Measurements from ENCODE around the gene CNTD1. TPM values are rescaled to one million over a fixed set of nuclear protein-coding genes. Genes with fewer than 3 reads are reported as not detected.

The CNTD1 gene
- total RNA-seq, 1 experiment from 2014 or later: not detected

- Histone ChIP-seq H3K9me3 (no peaks in the 10 kb centered on the region), H3K4me3 (no peak overlapping the region), H3K36me3 (peaks cover 17% of the 10 kb centered on the region), H3K27me3 (no peaks in the 10 kb centered on the region)
- no peak for DNase-seq
These were observed 6.1 kb upstream of the CNTD1 start for GRCh38 chr17:42792545-42792944.

GRCh38 chr17:42795061-42795460, 3.6 kb upstream of the CNTD1 start:
- H3K27me3 ChIP-seq: no peaks in the 10 kb centered on the region
- H3K36me3 ChIP-seq: peaks cover 17% of the 10 kb centered on the region

GRCh38 chr17:42795465-42795864, 3.2 kb upstream of the CNTD1 start:
- Histone ChIP-seq H3K36me3 (peaks cover 17% of the 10 kb centered on the region), H3K4me3 (no peak overlapping the region), H3K9me3 (no peaks in the 10 kb centered on the region), H3K27me3 (no peaks in the 10 kb centered on the region)
- no peak for DNase-seq

More at GRCh38 chr17:42795061-42795460, 3.6 kb upstream of the CNTD1 start:
- no peak for DNase-seq
- H3K9me3 ChIP-seq: no peaks in the 10 kb centered on the region
- no peak overlapping the region for H3K4me3 ChIP-seq

- Histone ChIP-seq H3K4me3 (no peak overlapping the region), H3K36me3 (peaks cover 17% of the 10 kb centered on the region), H3K27me3 (no peaks in the 10 kb centered on the region), H3K9me3 (no peaks in the 10 kb centered on the region)
- no peak for DNase-seq
These were observed 2.4 kb upstream of the CNTD1 start for GRCh38 chr17:42796066-42796758.

GRCh38 chr17:42797067-42798007, 1.3 kb upstream of the CNTD1 start:
- Histone ChIP-seq H3K36me3 (peaks cover 17% of the 10 kb centered on the region), H3K27me3 (0 out of 2 replicates have a peak, but pooled peaks cover 3% of the 10 kb centered on the region), H3K9me3 (no peaks in the 10 kb centered on the region), H3K4me3 (peak overlapping the region; percentile 95)
- DNase-seq: no peak

- no peaks in the 10 kb centered on the region for H3K9me3 ChIP-seq
- 0 out of 2 replicates have a peak, but pooled peaks cover 3% of the 10 kb centered on the region for H3K27me3 ChIP-seq
- peaks cover 17% of the 10 kb centered on the region for H3K36me3 ChIP-seq
- no peak for DNase-seq
- peak overlapping the region; percentile 95 for H3K4me3 ChIP-seq
These were observed 664 bp upstream of the CNTD1 start for GRCh38 chr17:42798011-42798382.

GRCh38 chr17:42803074-42803883, 4.6 kb downstream of the CNTD1 start:
- no peaks in the 10 kb centered on the region; the same call in 1 of the 2 replicates for H3K36me3 ChIP-seq
- H3K9me3 ChIP-seq: no peaks in the 10 kb centered on the region
- no peak overlapping the region for H3K4me3 ChIP-seq
- H3K27me3 ChIP-seq: 0 out of 2 replicates have a peak, but pooled peaks cover 3% of the 10 kb centered on the region
- peak; percentile 78 for DNase-seq

GRCh38 chr17:42804918-42805367, 6.3 kb downstream of the CNTD1 start:
- no peaks in the 10 kb centered on the region for H3K9me3 ChIP-seq
- H3K27me3 ChIP-seq: 0 out of 2 replicates have a peak, but pooled peaks cover 3% of the 10 kb centered on the region
- DNase-seq: no peak

GRCh38 chr17:42806249-42806648, 7.6 kb downstream of the CNTD1 start:
- peaks cover 10% of the 10 kb centered on the region for H3K36me3 ChIP-seq
- no peaks in the 10 kb centered on the region for H3K9me3 ChIP-seq
- H3K27me3 ChIP-seq: 0 out of 2 replicates have a peak, but pooled peaks cover 3% of the 10 kb centered on the region
- DNase-seq: no peak
- H3K4me3 ChIP-seq: no peak overlapping the region

More at GRCh38 chr17:42804918-42805367, 6.3 kb downstream of the CNTD1 start:
- no peak overlapping the region for H3K4me3 ChIP-seq
- 0 out of 2 replicates have a peak, but pooled peaks cover 6% of the 10 kb centered on the region for H3K36me3 ChIP-seq

GRCh38 chr17:42809250-42809649, 10.6 kb downstream of the CNTD1 start:
- Histone ChIP-seq H3K36me3 (peaks cover 28% of the 10 kb centered on the region), H3K4me3 (no peak overlapping the region), H3K27me3 (no peaks in the 10 kb centered on the region), H3K9me3 (no peaks in the 10 kb centered on the region)
- DNase-seq: peak; percentile 95

- Histone ChIP-seq H3K36me3 (peaks cover 72% of the 10 kb centered on the region), H3K9me3 (no peaks in the 10 kb centered on the region), H3K27me3 (no peaks in the 10 kb centered on the region), H3K4me3 (no peak overlapping the region)
- peak; percentile 4 for DNase-seq
These were observed 16.2 kb downstream of the CNTD1 start for GRCh38 chr17:42814633-42815399.

GRCh38 chr17:42817866-42818265, 19.2 kb downstream of the CNTD1 start:
- peaks cover 87% of the 10 kb centered on the region for H3K36me3 ChIP-seq
- no peak for DNase-seq
- H3K27me3 ChIP-seq: no peaks in the 10 kb centered on the region
- no peaks in the 10 kb centered on the region for H3K9me3 ChIP-seq
- no peak overlapping the region for H3K4me3 ChIP-seq

- H3K27me3 ChIP-seq: no peaks in the 10 kb centered on the region
- H3K4me3 ChIP-seq: no peak overlapping the region
- peaks cover 84% of the 10 kb centered on the region for H3K36me3 ChIP-seq
- no peaks in the 10 kb centered on the region for H3K9me3 ChIP-seq
- DNase-seq: no peak
These were observed 19.7 kb downstream of the CNTD1 start for GRCh38 chr17:42818379-42818778.

GRCh38 chr17:42819939-42820535, 21.4 kb downstream of the CNTD1 start:
- Histone ChIP-seq H3K36me3 (peaks cover 71% of the 10 kb centered on the region), H3K4me3 (no peak overlapping the region), H3K27me3 (no peaks in the 10 kb centered on the region), H3K9me3 (no peaks in the 10 kb centered on the region)
- DNase-seq: peak; percentile 66

GRCh38 chr17:42821176-42821575, 22.5 kb downstream of the CNTD1 start:
- Histone ChIP-seq H3K4me3 (no peak overlapping the region), H3K36me3 (peaks cover 61% of the 10 kb centered on the region), H3K27me3 (no peaks in the 10 kb centered on the region), H3K9me3 (no peaks in the 10 kb centered on the region)
- no peak for DNase-seq
